Kidney (tissue), 22 donors: ENCODE data around the gene COG2. TPM values are rescaled to one million over a fixed set of nuclear protein-coding genes. Genes with fewer than 3 reads are reported as not detected.

Experiments used
- DNase-seq, 5 donors: peaks; one replicate each; pipeline ENCODE4 v3.0.0-alpha.2; 2013 to 2020
- FAIRE-seq: peaks from 2 replicates; lab custom pipeline; 2012; peaks lifted over from hg19 to GRCh38; lab: Jason Lieb, UNC
- H3K27ac ChIP-seq, 2 donors: one replicate each; pipeline ENCODE4 v1.7.0; 2013; ENCODE audit warnings: low read depth in 2 of 2, low read length in 2 of 2, inconsistent platforms in 1 of 2
- H3K27me3 ChIP-seq: one replicate; pipeline ENCODE4 v1.7.1; 2013; ENCODE audit warnings: low read length, inconsistent platforms; ENCODE audit not compliant: control insufficient read depth, insufficient read depth
- H3K36me3 ChIP-seq, 3 donors: one replicate each; pipeline versions ENCODE4 v1.7.0 to v1.7.1; 2013; ENCODE audit warnings: low read length in 3 of 3, control low read depth in 1 of 3, inconsistent platforms in 1 of 3; ENCODE audit not compliant: insufficient read depth in 3 of 3, control insufficient read depth in 2 of 3
- H3K4me1 ChIP-seq, 3 donors: one replicate each; pipeline versions ENCODE4 v1.7.0 to v1.7.1; 2013; ENCODE audit warnings: low read length in 3 of 3, inconsistent platforms in 1 of 3, low read depth in 1 of 3; ENCODE audit not compliant: control insufficient read depth in 2 of 3, insufficient read depth in 2 of 3
- H3K4me3 ChIP-seq, 3 donors: one replicate each; pipeline versions ENCODE4 v1.7.0 to v1.8.1; 2013; ENCODE audit warnings: low read length in 3 of 3, control low read depth in 1 of 3, inconsistent platforms in 1 of 3
- H3K9ac ChIP-seq, 3 donors: one replicate each; pipeline versions ENCODE4 v1.7.0 to v1.7.1; 2013; ENCODE audit warnings: low read length in 3 of 3, control low read depth in 1 of 3, inconsistent platforms in 1 of 3
- H3K9me3 ChIP-seq, 3 donors: one replicate each; pipeline versions ENCODE4 v1.7.0 to v1.7.1; 2013; ENCODE audit warnings: low read length in 3 of 3, control low read depth in 1 of 3, inconsistent platforms in 1 of 3; ENCODE audit not compliant: control insufficient read depth in 2 of 3, insufficient read depth in 1 of 3
- CTCF ChIP-seq: IDR thresholded peaks from 3 replicates; pipeline ENCODE4 v1.5.1; 2012; ENCODE audit warnings: mild to moderate bottlenecking, moderate library complexity, borderline replicate concordance; ENCODE audit not compliant: insufficient read depth; ENCODE audit errors: extremely low read depth
- intact Hi-C: fragments of 100-400 bp; cut with DNase I; formaldehyde crosslinking; loops from one replicate; pipeline ENCODE4 v1.11.1; 2022
- long read RNA-seq, 10 donors: library from polyadenylated mRNA in 1 of 10; unstranded in 1 of 10; transcript quantifications; one replicate each; pipeline ENCODE4 v2.0.0 and lab custom pipeline, GENCODE V29; 2021 to 2026
- polyA plus RNA-seq: library from polyadenylated mRNA; stranded (reverse); fragments of 350-450 nt; fragmentation: Illumina TruSeq; extraction: RNeasy Lipid Tissue Mini Kit (QIAGEN cat#74804); gene quantifications from one replicate; pipeline ENCODE4 v1.2.3, GENCODE V29; 2014; ENCODE audit warnings: low read depth, low replicate concordance; ENCODE audit not compliant: insufficient read depth
- total RNA-seq: library from RNA; stranded (reverse); fragmentation: NEBNext Ultra II Directional; extraction: Animal tissue kit (Norgen Biotek cat#: 25700); gene quantifications from one replicate; pipeline ENCODE4 v1.2.1, GENCODE V29; 2021
- donor health status: control.
- donor health status: control.
- donor health status: control.
- donor health status: control.
- donor health status: control.
- donor health status: DM: yes; HTN: yes; CAD: no.
- donor health status: Normal renal cell carcinoma (clear cell type).

The COG2 gene
- total RNA-seq (30.7 TPM), polyA plus RNA-seq (17.9 TPM)
- long read RNA-seq, donor 1, partial matches to known transcripts: 0 of 4 reads
- long read RNA-seq, donor 1, other reads (novel, unspliced or antisense): 0 of 4 reads
- long read RNA-seq, donor 2, partial matches to known transcripts: 0 of 6 reads
- long read RNA-seq, donor 2, other reads (novel, unspliced or antisense): 0 of 6 reads
- long read RNA-seq, donor 3, transcript COG2-202 (18 exons, 2,921 nt): major isoform, 5 of 5 reads
- long read RNA-seq, donor 3, partial matches to known transcripts: 0 of 5 reads
- long read RNA-seq, donor 3, other reads (novel, unspliced or antisense): 0 of 5 reads
- long read RNA-seq, donor 4, partial matches to known transcripts: 0 of 2 reads
- long read RNA-seq, donor 4, other reads (novel, unspliced or antisense): 0 of 2 reads
- long read RNA-seq, donor 5: 0 reads
- long read RNA-seq, donor 6, transcript COG2-202 (18 exons, 2,921 nt): major isoform, 8 of 9 reads
- long read RNA-seq, donor 6, partial matches to known transcripts: 0 of 9 reads
- long read RNA-seq, donor 6, other reads (novel, unspliced or antisense): 0 of 9 reads
- long read RNA-seq, donor 7, transcript COG2-202 (18 exons, 2,921 nt): major isoform, 15 of 17 reads
- long read RNA-seq, donor 7, partial matches to known transcripts: 0 of 17 reads
- long read RNA-seq, donor 7, other reads (novel, unspliced or antisense): 1 of 17 reads
- long read RNA-seq, donor 8, partial matches to known transcripts: 5 of 10 reads
- long read RNA-seq, donor 8, other reads (novel, unspliced or antisense): 0 of 10 reads
- long read RNA-seq, donor 9, partial matches to known transcripts: 0 of 2 reads
- long read RNA-seq, donor 9, other reads (novel, unspliced or antisense): 0 of 2 reads
- long read RNA-seq, donor 10, partial matches to known transcripts: 0 of 2 reads
- long read RNA-seq, donor 10, other reads (novel, unspliced or antisense): 0 of 2 reads

GRCh38 chr1:230642263-230642959 is at the start of gene COG2:
COG2 (plus strand) TSS chr1:230642481; CDS start chr1:230642607, 126 bp downstream.
- intact Hi-C loops: no loop called here
- no peaks in the 10 kb centered on the region for H3K36me3 ChIP-seq
- peaks cover 0 to 14% (median 11%) of the 10 kb centered on the region in 3 donors for H3K4me1 ChIP-seq
- H3K9ac ChIP-seq: peak within 1 kb of the TSS; percentile 13 to 95 (median 81)
- peak; percentile 98 for TF ChIP-seq CTCF
- peak within 1 kb of the TSS in 1 of 2 donors; percentile 68 for H3K27ac ChIP-seq
- no peak for FAIRE-seq
- no peaks in the 10 kb centered on the region for H3K27me3 ChIP-seq
- H3K9me3 ChIP-seq: no peaks in the 10 kb centered on the region
- DNase-seq: peak; percentile 96 to 98 (median 97)
- H3K4me3 ChIP-seq: peak within 1 kb of the TSS; percentile 80 to 99 (median 95)

GRCh38 chr1:230592848-230593414 is 49.4 kb upstream of the COG2 start:
- H3K4me1 ChIP-seq: no peaks in the 10 kb centered on the region
- no peak overlapping the region for H3K9ac ChIP-seq
- no peaks in the 10 kb centered on the region for H3K27me3 ChIP-seq
- intact Hi-C loops: no loop called here
- H3K27ac ChIP-seq: no peak overlapping the region
- H3K36me3 ChIP-seq: no peaks in the 10 kb centered on the region
- FAIRE-seq (no peak), DNase-seq (no peak)
- TF ChIP-seq CTCF: no peak
- H3K9me3 ChIP-seq: no peaks in the 10 kb centered on the region
- no peak overlapping the region for H3K4me3 ChIP-seq

GRCh38 chr1:230594214-230594773 is 48.0 kb upstream of the COG2 start:
- no peaks in the 10 kb centered on the region for H3K36me3 ChIP-seq
- no peaks in the 10 kb centered on the region for H3K27me3 ChIP-seq
- H3K9ac ChIP-seq: no peak overlapping the region
- no peak for DNase-seq
- H3K27ac ChIP-seq: no peak overlapping the region
- H3K4me3 ChIP-seq: no peak overlapping the region
- TF ChIP-seq CTCF: no peak
- intact Hi-C loops: no loop called here
- no peaks in the 10 kb centered on the region for H3K4me1 ChIP-seq
- no peak for FAIRE-seq
- no peaks in the 10 kb centered on the region for H3K9me3 ChIP-seq
